Measurements from ENCODE around the gene PRCP.

PRCP gene

DNA sequence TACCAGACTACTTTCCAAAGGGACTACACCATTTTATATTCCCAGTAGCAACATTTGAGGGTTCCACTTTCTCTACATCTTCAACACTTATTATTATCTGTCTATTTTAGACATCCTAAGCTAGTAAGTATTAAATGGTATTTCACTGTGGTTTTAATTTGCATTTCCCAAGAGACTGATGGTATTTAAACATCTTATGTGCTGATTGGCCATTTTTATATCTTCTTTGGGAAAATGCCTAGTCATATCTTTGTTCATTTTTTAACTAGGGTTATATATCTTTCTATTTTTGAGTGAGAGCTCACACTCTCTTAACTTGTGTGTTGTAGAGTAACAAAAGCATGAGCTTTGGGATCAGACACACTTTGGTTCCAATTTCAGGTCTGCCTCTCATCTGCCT, 73.7 kb downstream of the PRCP start:
- Mint-ChIP-seq H3K4me3 (no peak overlapping the region), H3K27me3 (no peaks in the 10 kb centered on the region), H3K36me3 (ENCODE audit: insufficient read depth) (peaks cover 5% of the 10 kb centered on the region), H3K4me1 (ENCODE audit: low read depth in 2 of 2) (no peaks in the 10 kb centered on the region), H3K9me3 (no peaks in the 10 kb centered on the region), H3K27ac (no peak overlapping the region)
- ATAC-seq (replicated peaks): no peak
- no peak for DNase-seq

DNA sequence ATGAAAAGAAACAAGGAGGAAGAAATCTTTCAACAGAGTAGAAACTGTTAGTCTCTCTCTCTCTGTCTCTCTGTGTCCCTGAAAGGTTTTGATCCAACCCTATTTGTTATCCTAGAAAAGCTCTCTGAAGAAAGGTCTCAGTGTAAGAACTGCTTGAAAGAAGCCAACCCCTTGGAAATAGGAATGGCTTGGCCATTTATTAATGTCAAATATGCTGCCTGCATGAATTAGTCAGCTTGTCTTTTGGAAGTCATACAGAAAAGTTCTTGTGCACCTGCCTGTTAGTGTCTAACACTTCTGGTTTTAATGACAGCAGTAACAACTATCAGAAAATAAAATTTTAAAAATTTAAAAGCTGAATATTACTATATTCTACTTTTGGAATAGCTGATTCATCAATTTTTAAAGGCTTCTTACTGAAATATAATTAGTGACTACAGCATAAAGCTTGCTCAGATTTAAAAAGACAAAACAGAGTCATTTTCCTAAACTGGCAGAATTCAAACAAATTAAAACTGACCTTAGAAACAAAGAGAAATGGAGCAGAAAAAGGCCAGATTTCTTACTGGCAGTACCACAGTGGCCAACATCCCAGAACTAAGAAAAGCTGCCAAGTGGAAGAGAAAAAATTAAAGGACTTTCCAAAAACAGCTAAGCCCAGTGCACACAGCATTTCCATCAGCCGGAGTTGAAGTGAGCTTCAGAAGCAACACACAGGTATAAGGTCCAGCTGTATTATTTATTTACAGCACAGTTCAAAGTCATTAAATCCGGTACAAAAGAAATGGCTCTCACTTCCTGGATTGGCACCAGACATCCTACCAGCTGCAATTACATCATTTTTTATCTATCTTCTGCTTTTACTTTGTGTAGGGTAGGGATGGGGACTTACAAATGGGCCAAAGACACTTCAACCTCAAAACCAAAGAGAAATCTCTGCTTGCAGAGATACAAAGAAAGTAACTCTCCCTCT, 76.3 kb downstream of the PRCP start:
- H3K4me1 Mint-ChIP-seq (ENCODE audit: low read depth in 2 of 2): no peaks in the 10 kb centered on the region
- no peak overlapping the region for H3K4me3 Mint-ChIP-seq
- peaks cover 5% of the 10 kb centered on the region for H3K36me3 Mint-ChIP-seq (ENCODE audit: insufficient read depth)
- H3K27ac Mint-ChIP-seq: no peak overlapping the region
- DNase-seq (no peak), ATAC-seq (replicated peaks) (no peak)
- no peaks in the 10 kb centered on the region for H3K27me3 Mint-ChIP-seq
- no peaks in the 10 kb centered on the region for H3K9me3 Mint-ChIP-seq

DNA sequence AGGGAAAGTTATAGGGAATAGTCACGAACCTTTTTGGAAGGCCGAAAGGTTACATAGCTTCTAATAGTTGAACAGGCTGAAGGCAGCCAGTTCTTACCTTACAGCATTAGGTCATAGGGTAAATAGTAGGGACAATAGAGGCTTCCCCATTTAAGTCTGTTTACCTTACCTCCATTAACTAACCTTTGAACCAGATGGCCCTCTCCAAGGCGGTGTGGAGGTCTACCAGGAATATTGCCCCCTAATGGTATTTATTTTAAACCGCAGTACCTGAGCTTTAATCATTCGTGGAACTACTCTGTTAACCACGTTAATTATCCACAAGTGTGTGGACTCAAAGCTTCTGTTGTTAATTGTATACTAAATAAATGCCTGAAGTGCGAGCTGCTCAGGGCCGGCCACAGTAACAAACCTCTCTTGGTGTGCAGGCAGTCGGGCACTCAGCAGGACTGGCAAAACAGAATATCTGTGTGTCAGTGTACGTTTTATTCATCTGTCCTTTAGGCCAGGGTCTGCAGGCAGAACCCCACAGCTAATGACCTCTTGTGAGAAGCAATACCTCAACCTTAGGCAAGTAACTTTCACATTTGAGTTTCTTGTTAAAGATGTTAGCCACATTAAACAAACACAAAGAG, 81.7 kb downstream of the PRCP start:
- peaks cover 21% of the 10 kb centered on the region in 2 donors for H3K27me3 Mint-ChIP-seq

DNA sequence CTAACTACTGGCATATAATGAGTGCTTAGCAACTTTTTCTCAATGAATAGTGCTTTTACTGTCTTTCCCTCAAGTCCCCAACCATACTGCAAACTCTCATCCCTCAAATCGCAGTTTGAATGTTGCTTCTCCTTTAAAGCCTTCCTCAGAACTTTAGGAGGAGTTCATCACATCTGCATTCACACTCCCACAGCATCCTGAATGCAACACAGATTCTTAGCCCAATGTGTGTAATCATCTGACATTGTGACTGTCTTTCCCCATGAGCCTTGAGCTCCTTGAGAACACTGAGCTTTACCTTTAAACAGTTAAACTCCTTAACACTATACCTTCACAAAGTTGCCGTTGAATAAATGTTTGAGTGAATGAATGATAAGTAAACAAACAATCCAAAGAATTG, 84.8 kb downstream of the PRCP start:
- no peaks in the 10 kb centered on the region for H3K9me3 Mint-ChIP-seq
- DNase-seq (no peak), ATAC-seq (replicated peaks) (no peak)
- H3K36me3 Mint-ChIP-seq (ENCODE audit: insufficient read depth): no peaks in the 10 kb centered on the region
- H3K4me3 Mint-ChIP-seq: no peak overlapping the region
- no peaks in the 10 kb centered on the region for H3K4me1 Mint-ChIP-seq (ENCODE audit: low read depth in 2 of 2)
- H3K27me3 Mint-ChIP-seq: peaks cover 27 to 34% of the 10 kb centered on the region in 2 donors
- no peak overlapping the region for H3K27ac Mint-ChIP-seq

More for the DNA sequence above, 81.7 kb downstream of the PRCP start:
- no peaks in the 10 kb centered on the region for H3K4me1 Mint-ChIP-seq (ENCODE audit: low read depth in 2 of 2)
- no peaks in the 10 kb centered on the region for H3K36me3 Mint-ChIP-seq (ENCODE audit: insufficient read depth)
- no peak overlapping the region for H3K27ac Mint-ChIP-seq
- ATAC-seq (replicated peaks) (no peak), DNase-seq (no peak)
- no peak overlapping the region for H3K4me3 Mint-ChIP-seq
- H3K9me3 Mint-ChIP-seq: no peaks in the 10 kb centered on the region

DNA sequence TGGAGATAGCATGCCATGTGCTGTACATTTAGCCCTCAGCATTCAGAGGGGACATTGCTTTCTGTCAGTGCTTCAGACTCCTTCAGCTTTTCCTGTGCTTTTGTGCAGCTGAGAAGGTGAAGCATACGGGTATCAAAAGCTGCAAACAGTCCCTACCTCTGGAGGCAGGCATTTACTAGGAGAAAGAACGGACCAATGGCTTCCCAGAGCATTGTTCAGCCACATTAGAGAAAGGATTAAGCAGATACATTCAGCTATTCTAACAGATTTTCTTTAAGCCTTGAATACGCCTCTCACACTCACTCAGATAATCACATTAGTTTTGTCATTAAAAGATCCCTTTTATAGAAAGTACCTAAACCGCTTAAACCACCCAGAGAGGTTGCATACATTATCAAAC, 85.9 kb downstream of the PRCP start:
- no peaks in the 10 kb centered on the region for H3K4me1 Mint-ChIP-seq (ENCODE audit: low read depth in 2 of 2)
- ATAC-seq (replicated peaks): no peak
- no peak overlapping the region for H3K27ac Mint-ChIP-seq
- no peak for DNase-seq
- no peak overlapping the region for H3K4me3 Mint-ChIP-seq
- H3K27me3 Mint-ChIP-seq: peaks cover 27 to 36% of the 10 kb centered on the region in 2 donors
- H3K36me3 Mint-ChIP-seq (ENCODE audit: insufficient read depth): no peaks in the 10 kb centered on the region
- H3K9me3 Mint-ChIP-seq: no peaks in the 10 kb centered on the region

DNA sequence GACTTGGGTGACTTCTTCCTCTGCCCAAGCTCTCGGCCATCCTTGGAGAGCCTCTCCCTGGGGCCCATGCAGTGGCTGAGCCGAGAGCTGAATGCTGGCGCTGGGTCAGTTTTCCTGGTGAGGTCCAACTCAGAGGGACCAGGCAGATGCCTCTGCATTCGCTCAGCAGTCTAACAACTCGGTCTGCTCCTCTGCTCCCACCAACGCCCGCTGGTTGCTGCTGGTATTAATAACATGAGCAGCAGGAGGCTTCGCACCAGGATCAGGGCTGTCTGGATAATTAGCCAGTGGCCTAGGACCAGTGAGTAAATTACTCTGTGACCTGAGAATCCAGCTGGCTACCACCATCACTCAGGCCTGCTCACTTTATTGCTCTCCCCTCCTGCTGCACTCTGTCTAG, 88.9 kb downstream of the PRCP start:
- Mint-ChIP-seq H3K27ac (no peak overlapping the region), H3K9me3 (no peaks in the 10 kb centered on the region), H3K27me3 (peaks cover 44 to 48% of the 10 kb centered on the region in 2 donors), H3K4me3 (no peak overlapping the region), H3K4me1 (ENCODE audit: low read depth in 2 of 2) (no peaks in the 10 kb centered on the region), H3K36me3 (ENCODE audit: insufficient read depth) (no peaks in the 10 kb centered on the region)
- no peak for ATAC-seq (replicated peaks)
- DNase-seq: no peak

DNA sequence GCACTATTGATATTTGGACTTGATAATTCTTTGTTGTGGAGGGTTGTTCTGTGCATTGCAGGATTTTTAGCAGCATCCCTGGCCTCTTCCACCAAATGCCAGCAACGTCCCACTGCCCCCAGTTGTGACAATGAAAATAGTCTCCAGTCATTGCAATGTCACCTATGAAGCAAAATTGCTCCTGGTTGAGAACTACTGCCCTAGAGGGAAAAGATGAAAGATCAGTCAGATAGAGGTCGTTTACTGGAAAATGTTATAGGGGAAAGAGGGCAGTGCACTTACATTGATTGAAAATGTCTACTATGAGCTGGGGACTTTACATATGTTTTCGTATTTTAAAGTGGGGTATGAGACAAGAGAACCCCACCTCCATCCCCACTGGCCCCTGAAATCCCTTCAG, 89.5 kb downstream of the PRCP start:
- peaks cover 45 to 51% of the 10 kb centered on the region in 2 donors for H3K27me3 Mint-ChIP-seq

DNA sequence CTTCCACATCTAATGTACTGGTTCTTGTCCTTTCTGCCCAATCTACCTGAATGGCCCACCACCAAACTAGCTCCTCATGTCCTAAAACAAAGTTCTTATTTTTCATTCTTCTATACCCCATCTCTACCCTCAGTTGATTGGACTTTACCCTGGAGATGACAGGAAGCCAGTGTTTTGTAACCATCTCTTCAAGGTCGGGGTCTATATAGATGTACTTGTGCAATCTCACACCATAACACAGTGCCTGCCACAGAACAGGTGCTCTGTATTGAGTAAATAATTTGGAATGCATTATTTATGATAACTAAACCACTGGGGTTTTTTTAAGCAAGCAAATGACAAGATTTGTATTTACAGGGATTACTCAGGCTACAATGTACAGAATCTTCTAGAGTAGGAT, 89.9 kb downstream of the PRCP start:
- H3K4me1 Mint-ChIP-seq (ENCODE audit: low read depth in 2 of 2): no peaks in the 10 kb centered on the region
- ATAC-seq (replicated peaks) (no peak), DNase-seq (no peak)
- no peaks in the 10 kb centered on the region for H3K9me3 Mint-ChIP-seq
- H3K27me3 Mint-ChIP-seq: peaks cover 45 to 51% of the 10 kb centered on the region in 2 donors
- H3K27ac Mint-ChIP-seq: no peak overlapping the region
- no peaks in the 10 kb centered on the region for H3K36me3 Mint-ChIP-seq (ENCODE audit: insufficient read depth)
- no peak overlapping the region for H3K4me3 Mint-ChIP-seq

More for the DNA sequence above, 89.5 kb downstream of the PRCP start:
- DNase-seq (no peak), ATAC-seq (replicated peaks) (no peak)
- H3K9me3 Mint-ChIP-seq: no peaks in the 10 kb centered on the region
- no peaks in the 10 kb centered on the region for H3K36me3 Mint-ChIP-seq (ENCODE audit: insufficient read depth)
- no peak overlapping the region for H3K27ac Mint-ChIP-seq
- no peak overlapping the region for H3K4me3 Mint-ChIP-seq
- H3K4me1 Mint-ChIP-seq (ENCODE audit: low read depth in 2 of 2): no peaks in the 10 kb centered on the region

DNA sequence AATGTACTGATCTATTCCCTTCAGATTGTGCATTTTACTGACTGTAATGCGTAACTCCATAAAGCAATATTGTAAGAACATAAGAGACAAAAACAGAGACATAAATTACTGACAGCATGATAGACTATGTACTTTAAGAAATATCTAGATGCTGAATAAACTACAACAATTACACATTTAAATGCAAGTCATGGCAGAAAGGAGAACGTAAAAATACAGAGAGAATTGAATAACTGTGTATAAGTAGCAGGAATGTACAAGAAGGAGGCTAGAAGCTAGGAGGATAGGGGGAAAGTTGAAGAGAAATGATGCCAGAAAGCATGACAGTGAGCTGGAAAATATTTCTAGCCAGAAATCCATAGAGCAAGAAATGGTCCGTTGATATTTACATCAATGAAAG, 92.6 kb downstream of the PRCP start:
- DNase-seq: no peak
- Mint-ChIP-seq H3K27me3 (peaks cover 38 to 47% of the 10 kb centered on the region in 2 donors), H3K4me3 (no peak overlapping the region), H3K27ac (no peak overlapping the region), H3K9me3 (no peaks in the 10 kb centered on the region), H3K36me3 (ENCODE audit: insufficient read depth) (no peaks in the 10 kb centered on the region), H3K4me1 (ENCODE audit: low read depth in 2 of 2) (no peaks in the 10 kb centered on the region)
- no peak for ATAC-seq (replicated peaks)

DNA sequence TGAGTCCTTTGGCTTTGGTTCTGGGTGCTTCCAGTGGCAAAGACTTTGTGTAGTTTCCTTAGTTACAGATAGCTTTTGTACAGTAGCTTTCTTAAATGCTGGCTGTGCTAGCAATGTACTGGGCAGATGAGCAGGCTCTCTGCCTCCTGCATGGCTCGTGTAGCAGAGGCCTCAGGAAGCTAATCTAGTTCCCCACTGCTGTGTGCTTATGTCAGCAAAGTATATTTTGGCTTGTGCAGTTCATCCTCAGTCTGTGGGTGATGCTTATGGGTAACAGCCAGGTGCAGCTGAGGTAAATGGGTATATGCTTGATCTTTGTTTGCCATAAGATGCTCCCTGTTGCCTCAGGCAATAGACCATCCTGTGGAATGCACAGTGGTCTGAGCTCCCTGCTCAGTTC, 97.5 kb downstream of the PRCP start:
- Mint-ChIP-seq H3K4me3 (no peak overlapping the region), H3K27ac (no peak overlapping the region), H3K9me3 (no peaks in the 10 kb centered on the region), H3K4me1 (ENCODE audit: low read depth in 2 of 2) (no peaks in the 10 kb centered on the region), H3K36me3 (ENCODE audit: insufficient read depth) (no peaks in the 10 kb centered on the region), H3K27me3 (peaks cover 59 to 74% of the 10 kb centered on the region in 2 donors)
- no peak for ATAC-seq (replicated peaks)
- DNase-seq: no peak

DNA sequence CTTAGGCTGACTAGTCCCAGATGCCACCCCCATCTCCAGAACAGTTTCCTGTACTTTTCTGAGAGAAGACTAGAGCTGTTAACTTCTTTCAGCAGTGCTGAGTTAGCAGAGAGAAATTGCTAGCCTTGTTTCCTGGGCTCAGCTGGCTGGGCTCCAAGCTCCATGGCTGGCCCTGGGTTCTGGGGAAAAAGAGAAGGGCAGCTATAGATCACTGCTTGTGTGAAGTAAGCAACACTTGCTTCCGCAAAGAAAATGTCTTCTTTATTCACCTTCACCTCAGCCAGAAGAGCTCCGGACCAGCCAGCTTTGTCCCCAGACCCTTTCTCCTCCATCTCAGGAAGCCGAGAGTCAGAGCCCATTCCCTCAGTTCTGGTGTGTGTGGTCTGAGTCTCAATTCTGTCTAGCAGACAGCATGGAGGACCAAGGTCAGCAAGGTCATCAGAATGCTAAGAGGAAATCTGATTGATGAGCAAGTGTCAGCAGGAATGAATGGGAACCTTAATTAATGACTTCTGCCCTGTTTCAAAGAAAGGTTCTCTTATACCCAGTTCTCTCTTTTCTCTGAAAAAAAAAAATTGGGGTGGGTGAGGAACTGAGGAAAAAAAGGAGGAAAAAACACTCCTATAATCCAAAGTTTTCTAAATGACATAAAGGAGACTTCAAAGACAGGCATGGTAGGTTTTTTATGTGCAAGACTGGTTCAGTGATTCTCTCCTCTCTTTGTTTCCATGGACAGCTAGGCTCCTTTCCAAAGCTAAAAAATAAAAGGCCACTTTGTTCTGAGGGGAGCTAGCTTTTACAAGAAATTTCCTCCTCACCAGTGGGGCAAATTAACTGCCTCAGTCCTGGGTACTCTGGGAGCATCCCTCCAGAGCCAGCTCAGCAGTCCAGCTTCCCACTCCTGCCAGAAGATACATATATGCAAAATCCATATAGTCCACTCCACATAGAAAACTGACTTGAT, 103.0 kb downstream of the PRCP start:
- ATAC-seq (replicated peaks): no peak
- no peak for DNase-seq
- no peaks in the 10 kb centered on the region for H3K36me3 Mint-ChIP-seq (ENCODE audit: insufficient read depth)

DNA sequence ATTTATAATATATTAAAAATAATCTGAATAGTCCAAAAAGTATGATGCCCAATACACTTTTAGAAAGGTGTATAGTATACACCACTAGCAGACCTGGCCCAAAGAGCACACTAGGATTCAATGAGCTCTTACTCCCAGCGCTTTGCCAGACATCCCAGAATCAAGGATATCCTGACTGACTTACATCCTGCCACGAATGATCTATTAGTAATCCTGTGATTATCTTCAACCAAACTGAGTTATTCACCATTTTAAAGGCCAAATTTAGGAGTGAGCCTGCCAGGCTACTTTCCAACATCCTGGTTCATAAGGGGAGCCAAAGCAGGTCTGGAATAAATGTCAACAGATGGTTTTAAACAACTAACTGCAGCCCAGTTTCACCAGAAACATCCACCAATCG, 105.7 kb downstream of the PRCP start:
- no peak overlapping the region for H3K4me3 Mint-ChIP-seq
- peaks cover 10 to 12% of the 10 kb centered on the region in 2 donors for H3K27me3 Mint-ChIP-seq

More for the DNA sequence above, 103.0 kb downstream of the PRCP start:
- no peaks in the 10 kb centered on the region for H3K4me1 Mint-ChIP-seq (ENCODE audit: low read depth in 2 of 2)
- H3K27me3 Mint-ChIP-seq: peaks cover 30 to 37% of the 10 kb centered on the region in 2 donors
- H3K9me3 Mint-ChIP-seq: no peaks in the 10 kb centered on the region
- no peak overlapping the region for H3K27ac Mint-ChIP-seq
- H3K4me3 Mint-ChIP-seq: no peak overlapping the region

More for the DNA sequence above, 105.7 kb downstream of the PRCP start:
- no peak overlapping the region for H3K27ac Mint-ChIP-seq
- ATAC-seq (replicated peaks): no peak
- no peaks in the 10 kb centered on the region for H3K9me3 Mint-ChIP-seq
- H3K4me1 Mint-ChIP-seq (ENCODE audit: low read depth in 2 of 2): no peaks in the 10 kb centered on the region
- DNase-seq: no peak
- no peaks in the 10 kb centered on the region for H3K36me3 Mint-ChIP-seq (ENCODE audit: insufficient read depth)

Data from effector memory CD8-positive, alpha-beta T cell (primary cell).